GM18870 (cell line): Measurements from ENCODE around the gene COQ8A.
"Not testable (repeated sequence)": the region's sequence is repeated elsewhere in the genome, so short reads cannot be mapped to it uniquely, and the experiment has no call there.

Source experiments
- ATAC-seq: cut with Tn5 transposase; IDR thresholded peaks from one replicate; pipeline ENCODE4 v1.9.1; 2021; ENCODE audit warnings: moderate library complexity; ENCODE audit not compliant: unreplicated experiment

COQ8A gene

GRCh38 chr1:226983247-226983991 lies 43.3 kb downstream of the COQ8A start:
- no peak for ATAC-seq

GRCh38 chr1:226983992-226984364 lies 43.9 kb downstream of the COQ8A start:
- no peak for ATAC-seq

DNA sequence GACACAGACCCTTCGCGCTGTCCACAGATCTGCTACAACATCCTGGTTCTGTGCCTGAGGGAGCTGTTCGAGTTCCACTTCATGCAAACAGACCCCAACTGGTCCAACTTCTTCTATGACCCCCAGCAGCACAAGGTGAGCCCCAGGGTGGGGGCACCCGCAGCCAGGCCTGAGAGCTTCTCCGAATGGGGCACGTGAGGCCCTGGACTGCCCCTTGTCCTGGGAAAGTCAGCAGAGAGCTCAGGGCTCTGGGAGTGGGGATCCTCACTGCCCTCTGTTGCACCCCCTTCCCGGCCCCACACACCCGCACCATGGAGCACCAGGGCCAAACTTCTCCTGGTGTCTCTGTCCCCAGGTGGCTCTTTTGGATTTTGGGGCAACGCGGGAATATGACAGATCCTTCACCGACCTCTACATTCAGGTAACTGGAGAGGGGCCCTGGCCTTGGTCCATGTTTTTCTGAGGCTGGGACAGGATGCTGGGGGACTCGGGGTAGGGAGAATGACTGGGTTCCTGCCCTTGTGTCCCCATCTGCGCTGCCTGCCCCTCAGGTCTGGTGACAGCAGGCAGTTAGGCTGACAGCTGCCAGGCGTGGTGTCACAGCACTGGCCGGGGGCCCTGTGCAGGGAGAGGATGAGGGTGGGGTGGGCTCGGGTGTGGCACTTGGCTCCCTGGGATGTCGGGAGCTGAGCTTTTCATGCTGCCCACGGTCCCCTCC lies 44.6 kb downstream of the COQ8A start:
- no peak for ATAC-seq

- ATAC-seq, result no peak
These were observed 45.2 kb downstream of the COQ8A start for GRCh38 chr1:226985239-226985838.

GRCh38 chr1:226985839-226986463 lies 45.9 kb downstream of the COQ8A start:
- ATAC-seq, result no peak

GRCh38 chr1:226986496-226987178 lies 46.5 kb downstream of the COQ8A start:
- no peak for ATAC-seq

GRCh38 chr1:226987179-226987536 lies 47.1 kb downstream of the COQ8A start:
- no peak for ATAC-seq

DNA sequence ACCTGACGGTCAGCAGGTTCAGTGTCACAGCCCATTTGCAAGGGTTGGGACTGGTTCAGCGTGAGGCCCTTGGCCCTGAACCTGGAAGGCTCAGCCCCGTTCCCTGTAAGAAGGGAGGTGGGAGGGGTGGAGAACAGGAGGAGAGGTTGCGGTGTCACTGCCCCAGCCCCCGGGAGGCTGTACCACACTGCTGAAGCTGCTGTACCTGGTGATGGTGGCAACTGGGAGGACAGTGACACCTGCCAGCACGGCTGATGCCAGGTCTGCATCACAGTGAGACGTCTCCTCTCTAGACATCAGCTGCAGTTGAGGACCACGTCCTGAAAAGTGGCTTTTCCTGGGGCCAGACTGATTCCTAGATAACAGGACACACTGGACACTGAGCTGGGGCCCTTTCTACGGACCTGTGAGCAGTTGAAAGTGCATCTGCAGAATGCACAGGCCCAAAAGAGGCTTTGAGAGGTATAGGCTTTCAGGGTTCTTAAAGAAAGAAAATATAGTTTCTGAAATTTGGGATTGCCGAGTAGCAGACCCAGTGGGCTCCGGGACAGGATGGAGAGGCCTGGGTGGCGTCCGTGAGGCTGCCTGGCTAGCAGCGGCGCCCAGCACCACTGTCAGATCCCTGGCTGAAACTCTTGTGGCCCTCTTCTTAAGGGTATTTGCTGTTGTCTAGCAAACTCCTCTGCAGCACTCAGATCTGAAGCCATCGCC lies 47.7 kb downstream of the COQ8A start:
- ATAC-seq, result no peak

DNA sequence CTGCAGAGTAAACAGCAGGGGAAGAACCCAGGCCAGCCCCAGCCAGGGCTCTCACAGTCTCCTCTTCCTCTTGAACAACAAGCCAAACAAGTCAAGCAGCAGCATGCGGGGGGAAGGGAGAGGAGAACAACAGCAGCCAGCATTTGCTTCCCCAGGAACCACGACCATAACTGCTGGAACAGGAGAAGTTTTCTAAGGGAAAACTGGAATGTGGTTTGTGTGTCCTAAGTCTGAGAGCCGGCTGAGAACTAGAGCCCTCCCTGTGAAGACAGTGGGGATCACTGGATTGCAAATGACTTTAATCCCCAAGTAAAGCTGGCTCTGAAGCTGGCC lies 48.2 kb downstream of the COQ8A start:
- no peak for ATAC-seq

- ATAC-seq, result no peak
These were observed 49.2 kb downstream of the COQ8A start for GRCh38 chr1:226989085-226989920.

- ATAC-seq, result no peak
These were observed 50.1 kb downstream of the COQ8A start for GRCh38 chr1:226990133-226990716.

DNA sequence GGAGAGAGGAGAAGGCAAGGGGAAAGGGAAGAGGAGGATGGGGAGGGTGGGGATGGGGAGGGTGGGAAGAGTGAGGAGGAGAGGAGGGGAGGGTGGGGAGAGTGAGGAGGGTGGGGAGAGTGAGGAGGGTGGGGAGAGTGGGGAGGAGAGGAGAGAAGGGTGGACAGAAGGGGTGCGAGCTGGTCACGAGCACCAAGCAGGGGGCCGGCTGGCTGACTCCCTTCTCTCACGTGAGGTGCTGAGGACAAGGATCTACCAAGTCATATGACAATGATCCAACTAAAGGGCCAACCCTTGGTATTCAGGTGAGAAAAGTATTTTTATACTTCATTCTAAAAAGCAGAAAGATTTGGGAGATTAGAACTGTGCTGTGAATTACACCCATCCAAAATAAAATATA lies 51.8 kb downstream of the COQ8A start:
- ATAC-seq, result no peak

DNA sequence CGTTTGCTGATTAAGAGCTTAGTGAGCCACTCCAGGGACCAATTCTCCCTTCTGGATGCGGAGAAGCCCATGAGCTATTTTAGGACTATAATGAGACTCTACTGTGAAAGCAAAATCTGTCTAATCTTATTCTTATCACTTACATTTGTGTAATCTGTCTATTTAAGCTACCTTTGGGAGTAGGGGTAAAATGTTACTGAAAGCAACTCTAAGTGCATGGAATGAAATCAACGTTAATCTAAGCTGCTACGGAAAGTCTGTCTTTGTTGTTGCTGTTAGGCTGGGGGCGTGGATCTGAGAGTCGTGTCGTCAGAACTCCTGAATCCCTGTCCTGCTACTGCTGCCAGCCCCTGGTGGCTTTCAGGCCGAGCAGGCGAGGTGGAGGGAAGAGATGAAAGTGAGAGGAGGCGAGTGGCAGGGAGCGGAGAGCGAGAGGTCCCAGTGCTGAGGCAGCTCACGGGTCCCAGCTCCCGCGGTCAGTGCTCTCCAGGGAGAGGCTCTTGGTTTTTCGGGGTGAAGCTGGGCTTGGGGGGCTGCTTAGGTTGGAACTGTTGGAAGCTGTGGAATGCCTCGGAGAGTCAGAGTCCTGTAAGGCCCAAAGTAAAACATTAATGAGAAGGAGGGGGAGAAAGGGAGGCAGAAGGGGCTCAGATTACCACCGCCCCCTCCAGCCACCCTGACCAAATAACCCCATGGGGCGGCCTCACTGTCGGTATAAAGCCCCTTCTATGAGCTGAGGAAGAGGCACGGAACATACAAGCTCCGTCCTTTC lies 53.9 kb downstream of the COQ8A start:
- ATAC-seq, result no peak

DNA sequence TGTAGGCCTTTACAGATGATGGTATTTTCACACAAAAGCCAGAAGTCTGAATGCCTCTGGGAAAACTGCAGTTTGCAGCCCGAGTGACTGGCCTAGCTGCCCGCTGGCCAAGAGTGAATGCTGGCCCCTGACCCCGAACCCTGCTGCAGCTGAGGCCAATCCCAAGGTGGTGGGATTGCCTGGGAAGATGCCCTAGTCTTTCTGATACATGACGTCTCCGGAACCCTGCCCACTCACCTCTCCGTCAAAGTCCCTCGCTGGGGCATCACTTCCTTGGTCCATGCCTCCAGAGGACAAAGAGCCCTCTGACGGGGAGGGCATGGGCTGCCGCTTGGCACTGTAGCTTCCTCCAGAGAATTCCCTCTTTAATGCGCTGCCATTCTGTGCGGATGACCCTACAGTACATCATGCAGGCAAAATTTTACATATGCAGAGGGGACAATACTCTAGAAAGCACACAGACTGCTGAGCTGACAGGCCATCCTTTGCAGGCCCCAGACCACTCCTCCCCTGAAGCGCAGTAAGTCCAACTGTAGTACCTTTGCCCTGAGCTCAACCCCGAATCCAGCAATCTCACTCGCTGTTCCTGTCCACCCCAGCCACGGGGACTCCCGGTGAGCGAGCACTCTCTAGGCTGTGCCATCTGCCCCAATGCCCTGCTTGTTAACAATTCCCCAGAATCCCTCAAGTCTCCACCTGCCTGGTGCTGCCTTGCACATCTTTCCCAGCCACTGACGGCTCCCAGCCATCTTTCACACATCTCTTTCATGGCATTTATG lies 54.7 kb downstream of the COQ8A start:
- no peak for ATAC-seq

GRCh38 chr1:226995365-226996332 lies 55.6 kb downstream of the COQ8A start:
- peak; percentile 98 for ATAC-seq

GRCh38 chr1:226999579-226999978 lies 59.5 kb downstream of the COQ8A start:
- ATAC-seq, result not testable (repeated sequence)

GRCh38 chr1:227002531-227003049 lies 62.5 kb downstream of the COQ8A start:
- ATAC-seq, result no peak
